Loucy (cell line): ENCODE measurements around the gene C3orf20.

Experiments used
- H2AFZ ChIP-seq: fragments of 200-600 bp; sonication (generic); 2 replicates; pipeline ENCODE4 v1.6.0; 2016; ENCODE audit warnings: antibody characterized with exemption, mild to moderate bottlenecking, low read length, moderate library complexity
- H3F3A ChIP-seq: fragments of 200-600 bp; 2 replicates; pipeline ENCODE4 v1.6.0; 2016; ENCODE audit warnings: antibody characterized with exemption, low read depth, mild to moderate bottlenecking
- H3K27me3 ChIP-seq: fragments of 200-600 bp; sonication (generic); 2 replicates; pipeline ENCODE4 v1.6.1; 2014; ENCODE audit warnings: low read length, mild to moderate bottlenecking; ENCODE audit not compliant: insufficient read depth, poor library complexity, severe bottlenecking
- H3K36me3 ChIP-seq: fragments of 200-600 bp; sonication (generic); 2 replicates; pipeline ENCODE4 v1.6.1; 2016; ENCODE audit warnings: low read length; ENCODE audit not compliant: insufficient read depth
- H3K4me1 ChIP-seq: fragments of 200-600 bp; sonication (generic); 2 replicates; pipeline ENCODE4 v1.5.1; 2014; ENCODE audit warnings: low read length, mild to moderate bottlenecking; ENCODE audit not compliant: insufficient read depth, poor library complexity, severe bottlenecking
- H3K4me2 ChIP-seq: fragments of 200-600 bp; sonication (generic); 2 replicates; pipeline ENCODE4 v1.6.0; 2014; ENCODE audit warnings: antibody characterized with exemption, low read length, low read depth, mild to moderate bottlenecking; ENCODE audit not compliant: poor library complexity, severe bottlenecking
- H3K4me3 ChIP-seq: fragments of 200-600 bp; sonication (generic); 2 replicates; pipeline ENCODE4 v1.5.1; 2014; ENCODE audit warnings: low read length, mild to moderate bottlenecking, mixed read lengths; ENCODE audit not compliant: poor library complexity, severe bottlenecking
- H3K79me2 ChIP-seq: fragments of 200-600 bp; sonication (generic); 2 replicates; pipeline ENCODE4 v1.6.1; 2014; ENCODE audit warnings: low read length; ENCODE audit not compliant: insufficient read depth
- H3K9ac ChIP-seq: fragments of 200-600 bp; sonication (generic); 2 replicates; pipeline ENCODE4 v1.6.0; 2014; ENCODE audit warnings: mild to moderate bottlenecking, low read depth, low read length, moderate library complexity; ENCODE audit not compliant: poor library complexity, severe bottlenecking
- H3K9me2 ChIP-seq: fragments of 200-600 bp; sonication (generic); replicated peaks from 2 replicates; pipeline ENCODE4 v1.6.1; 2016; ENCODE audit warnings: low read depth, low read length, mixed read lengths
- H3K9me3 ChIP-seq: fragments of 200-600 bp; sonication (generic); 2 replicates; pipeline ENCODE4 v1.6.1; 2014; ENCODE audit warnings: mild to moderate bottlenecking, antibody characterized with exemption, low read length, low read depth; ENCODE audit not compliant: insufficient read depth
- H4K20me1 ChIP-seq: fragments of 200-600 bp; sonication (generic); 2 replicates; pipeline ENCODE4 v1.6.0; 2014; ENCODE audit warnings: antibody characterized with exemption, low read length, mild to moderate bottlenecking; ENCODE audit not compliant: insufficient read depth, poor library complexity, severe bottlenecking
- CTCF ChIP-seq: fragments of 200-600 bp; sonication (generic); conservative IDR thresholded peaks from 2 replicates; pipeline ENCODE4 v1.5.1; 2014; ENCODE audit warnings: mild to moderate bottlenecking, antibody characterized with exemption, low read length
- EZH2phosphoT487 ChIP-seq: fragments of 200-600 bp; IDR thresholded peaks from 2 replicates; pipeline ENCODE4 v1.6.1; 2018; ENCODE audit warnings: antibody characterized with exemption, mild to moderate bottlenecking, moderate library complexity, borderline replicate concordance

The C3orf20 gene

GRCh38 chr3:14796403-14797077 is 121.6 kb downstream of the C3orf20 start:
- Histone ChIP-seq H2AFZ (0 out of 2 replicates have a peak overlapping the region, but pooled peaks have one; percentile 43), H3K9me2 (no peaks in the 10 kb centered on the region), H3F3A (no peaks in the 10 kb centered on the region), H3K9me3 (no peaks in the 10 kb centered on the region), H3K79me2 (no peaks in the 10 kb centered on the region), H3K27me3 (no peaks in the 10 kb centered on the region), H3K4me1 (no peaks in the 10 kb centered on the region), H3K36me3 (no peaks in the 10 kb centered on the region), H3K4me3 (no peak overlapping the region), H3K9ac (no peak overlapping the region), H3K4me2 (no peak overlapping the region), H4K20me1 (no peaks in the 10 kb centered on the region)
- no peak for TF ChIP-seq CTCF
- TF ChIP-seq EZH2phosphoT487, result no peak

- no peak overlapping the region for H3K9ac ChIP-seq
- no peak overlapping the region for H3K4me3 ChIP-seq
- no peaks in the 10 kb centered on the region for H3K27me3 ChIP-seq
- TF ChIP-seq EZH2phosphoT487 (no peak), CTCF (no peak)
- no peak overlapping the region for H3K4me2 ChIP-seq
- no peaks in the 10 kb centered on the region for H3K9me3 ChIP-seq
- no peaks in the 10 kb centered on the region for H3F3A ChIP-seq
- H3K9me2 ChIP-seq, result no peaks in the 10 kb centered on the region
- H3K4me1 ChIP-seq, result no peaks in the 10 kb centered on the region
- H2AFZ ChIP-seq, result no peak overlapping the region
- H3K79me2 ChIP-seq, result no peaks in the 10 kb centered on the region
- H3K36me3 ChIP-seq, result no peaks in the 10 kb centered on the region
- H4K20me1 ChIP-seq, result no peaks in the 10 kb centered on the region
Measured at GRCh38 chr3:14797731-14798130, 122.8 kb downstream of the C3orf20 start.

- Histone ChIP-seq H2AFZ (no peak overlapping the region), H3K79me2 (no peaks in the 10 kb centered on the region), H3K9me3 (no peaks in the 10 kb centered on the region), H3K9ac (no peak overlapping the region), H3K4me1 (no peaks in the 10 kb centered on the region), H4K20me1 (no peaks in the 10 kb centered on the region), H3F3A (no peaks in the 10 kb centered on the region), H3K4me2 (no peak overlapping the region), H3K9me2 (no peaks in the 10 kb centered on the region), H3K36me3 (no peaks in the 10 kb centered on the region), H3K4me3 (no peak overlapping the region), H3K27me3 (no peaks in the 10 kb centered on the region)
- no peak for TF ChIP-seq EZH2phosphoT487
- TF ChIP-seq CTCF, result no peak
Measured at GRCh38 chr3:14798231-14798630, 123.3 kb downstream of the C3orf20 start.
